LNCAP (cell line): Measurements from ENCODE around the gene MYL10.

ENCODE experiments used
- CTCF ChIP-seq: fragments of 450-650 bp; IDR thresholded peaks from 2 replicates; pipeline ENCODE4 v1.5.1; 2017; ENCODE audit warnings: mild to moderate bottlenecking

Gene MYL10

GRCh38 chr7:101666293-101666692 lies 37.2 kb upstream of the MYL10 start:
- no peak for TF ChIP-seq CTCF

- TF ChIP-seq CTCF = no peak
These were observed 35.9 kb upstream of the MYL10 start for GRCh38 chr7:101664893-101665471.

- no peak for TF ChIP-seq CTCF
These were observed 35.3 kb upstream of the MYL10 start for GRCh38 chr7:101664436-101664835.

- no peak for TF ChIP-seq CTCF
These were observed 34.7 kb upstream of the MYL10 start for GRCh38 chr7:101663747-101664146.

- TF ChIP-seq CTCF = no peak
These were observed 33.4 kb upstream of the MYL10 start for GRCh38 chr7:101662447-101662998.

GRCh38 chr7:101659706-101660105 lies 30.6 kb upstream of the MYL10 start:
- no peak for TF ChIP-seq CTCF

- TF ChIP-seq CTCF = no peak
These were observed 28.1 kb upstream of the MYL10 start for GRCh38 chr7:101657171-101657570.

- TF ChIP-seq CTCF = no peak
These were observed 22.0 kb upstream of the MYL10 start for GRCh38 chr7:101651112-101651511.
